H1 (cell line): ENCODE data around the gene TBC1D30. TPM values are rescaled to one million over a fixed set of nuclear protein-coding genes. Genes with fewer than 3 reads are reported as not detected.

Source experiments
- CTCF ChIA-PET: fragments of 300-600 bp; sonication (Branson Sonifier 250); formaldehyde crosslinking; loops from one replicate; lab custom pipeline; 2021; ENCODE audit not compliant: partially characterized antibody; lab: Charles Lee
- POLR2A ChIA-PET: fragments of 300-600 bp; sonication (Branson Sonifier 250); formaldehyde crosslinking; loops from one replicate; lab custom pipeline; 2021; ENCODE audit warnings: inconsistent platforms; ENCODE audit not compliant: partially characterized antibody; lab: Charles Lee
- DNase-seq, 2 experiments: peaks; one replicate each; pipeline versions ENCODE4 v3.0.0 to v3.0.0-alpha.2; 2010 to 2022; ENCODE audit warnings: low spot score in 2 of 2, low read depth in 1 of 2, mixed read lengths in 1 of 2
- FAIRE-seq: peaks from 2 replicates; lab custom pipeline; 2011; peaks lifted over from hg19 to GRCh38; lab: Jason Lieb, UNC
- H2AFZ ChIP-seq: 2 replicates; pipeline ENCODE4 v1.8.1; 2012; ENCODE audit warnings: low read length, inconsistent platforms
- H2AK5ac ChIP-seq: 2 replicates; pipeline ENCODE4 v1.6.1; 2013; ENCODE audit warnings: low read depth, low read length
- H2BK120ac ChIP-seq: replicated peaks from 2 replicates; pipeline ENCODE3; 2013; ENCODE audit warnings: low read depth, low read length, inconsistent platforms
- H2BK12ac ChIP-seq: 2 replicates; pipeline ENCODE4 v1.6.1; 2013; ENCODE audit warnings: low read depth, low read length
- H2BK15ac ChIP-seq: 2 replicates; pipeline ENCODE4 v1.6.1; 2013; ENCODE audit warnings: low read length
- H2BK20ac ChIP-seq: 2 replicates; pipeline ENCODE4 v1.6.1; 2013; ENCODE audit warnings: low read length
- H2BK5ac ChIP-seq: 2 replicates; pipeline ENCODE4 v1.6.1; 2013; ENCODE audit warnings: low read depth, low read length
- H3K14ac ChIP-seq: 2 replicates; pipeline ENCODE4 v1.6.1; 2013; ENCODE audit warnings: inconsistent platforms; ENCODE audit not compliant: insufficient read length
- H3K18ac ChIP-seq: 2 replicates; pipeline ENCODE4 v1.6.1; 2013; ENCODE audit warnings: low read length; ENCODE audit errors: extremely low read depth
- H3K23ac ChIP-seq: 2 replicates; pipeline ENCODE4 v1.6.1; 2013; ENCODE audit warnings: inconsistent platforms; ENCODE audit not compliant: insufficient read length
- H3K23me2 ChIP-seq: 2 replicates; pipeline ENCODE4 v1.6.1; 2013; ENCODE audit warnings: low read depth, low read length
- H3K27ac ChIP-seq: 2 replicates; pipeline ENCODE4 v1.6.1; 2011; ENCODE audit warnings: low read depth, low read length, inconsistent platforms
- H3K27me3 ChIP-seq, 4 experiments: replicated peaks in 1 of 4; 1 replicate in 1 of 4; 2 replicates in 3 of 4; pipeline versions ENCODE4 v1.6.1 to v1.8.1; 2011 to 2013; ENCODE audit warnings: low read length in 3 of 4, mild to moderate bottlenecking in 3 of 4, inconsistent platforms in 2 of 4, mixed read lengths in 2 of 4, moderate library complexity in 1 of 4; ENCODE audit not compliant: control insufficient read depth in 3 of 4, insufficient read depth in 3 of 4; ENCODE audit errors: extremely low read depth in 1 of 4
- H3K36me3 ChIP-seq, 4 experiments: 2 replicates each; pipeline versions ENCODE4 v1.6.1 to v1.8.1; 2011 to 2013; ENCODE audit warnings: mild to moderate bottlenecking in 4 of 4, low read length in 3 of 4, moderate library complexity in 2 of 4, control low read depth in 1 of 4, inconsistent platforms in 1 of 4; ENCODE audit not compliant: insufficient read depth in 4 of 4, control insufficient read depth in 2 of 4
- H3K4ac ChIP-seq: replicated peaks from 2 replicates; pipeline ENCODE3; 2013; ENCODE audit warnings: low read length, low read depth, mixed read lengths, inconsistent platforms; ENCODE audit not compliant: insufficient read length
- H3K4me1 ChIP-seq, 4 experiments: replicated peaks in 1 of 4; 1 replicate in 1 of 4; 2 replicates in 3 of 4; pipeline versions ENCODE4 v1.6.1 to v1.8.1; 2011 to 2013; ENCODE audit warnings: low read length in 3 of 4, inconsistent platforms in 2 of 4, mixed read lengths in 1 of 4; ENCODE audit not compliant: insufficient read depth in 4 of 4, control insufficient read depth in 3 of 4
- H3K4me2 ChIP-seq, 2 experiments: 2 replicates each; pipeline versions ENCODE4 v1.6.1 to v1.8.1; 2011 to 2013; ENCODE audit warnings: low read depth in 2 of 2, low read length in 2 of 2, control low read depth in 1 of 2, inconsistent platforms in 1 of 2, mild to moderate bottlenecking in 1 of 2; ENCODE audit not compliant: insufficient read depth in 1 of 2
- H3K4me3 ChIP-seq, 4 experiments: fragments of 200-600, 300-600 bp in 1 of 4; sonication (generic), shearing (Covaris generic), sonication (Bioruptor Twin) in 1 of 4; 2 replicates each; pipeline versions ENCODE4 v1.5.1 to v1.8.1; 2011 to 2016; ENCODE audit warnings: low read length in 4 of 4, low read depth in 3 of 4, control low read depth in 2 of 4, inconsistent platforms in 2 of 4, mild to moderate bottlenecking in 2 of 4, mixed read lengths in 1 of 4, moderate library complexity in 1 of 4; ENCODE audit not compliant: insufficient read depth in 2 of 4; ENCODE audit errors: extremely low read depth in 1 of 4
- H3K56ac ChIP-seq: replicated peaks from 2 replicates; pipeline ENCODE3; 2013; ENCODE audit warnings: low read depth, mild to moderate bottlenecking, mixed read lengths, low read length, inconsistent platforms; ENCODE audit not compliant: insufficient read length
- H3K79me1 ChIP-seq: 2 replicates; pipeline ENCODE4 v1.6.1; 2013; ENCODE audit warnings: low read depth, low read length, control low read depth
- H3K79me2 ChIP-seq, 2 experiments: 2 replicates each; pipeline versions ENCODE4 v1.6.1 to v1.8.1; 2012 to 2013; ENCODE audit warnings: low read length in 2 of 2, mild to moderate bottlenecking in 2 of 2, inconsistent platforms in 1 of 2; ENCODE audit not compliant: insufficient read depth in 2 of 2, control insufficient read depth in 1 of 2
- H3K9ac ChIP-seq, 4 experiments: replicated peaks in 1 of 4; 1 replicate in 1 of 4; 2 replicates in 3 of 4; pipeline versions ENCODE4 v1.6.1 to v1.8.1; 2011 to 2013; ENCODE audit warnings: low read depth in 3 of 4, low read length in 3 of 4, control low read depth in 2 of 4, mild to moderate bottlenecking in 2 of 4, moderate library complexity in 2 of 4, inconsistent platforms in 1 of 4; ENCODE audit errors: extremely low read depth in 1 of 4
- H3K9me3 ChIP-seq, 2 experiments: 2 replicates each; pipeline versions ENCODE4 v1.6.1 to v1.8.1; 2012 to 2013; ENCODE audit warnings: mild to moderate bottlenecking in 2 of 2, moderate library complexity in 2 of 2, control low read depth in 1 of 2, inconsistent platforms in 1 of 2, low read depth in 1 of 2, low read length in 1 of 2, mixed read lengths in 1 of 2; ENCODE audit not compliant: insufficient read depth in 2 of 2
- H4K20me1 ChIP-seq, 2 experiments: replicated peaks in 1 of 2; 2 replicates each; pipeline versions ENCODE3 to v1.8.1; 2011 to 2013; ENCODE audit warnings: inconsistent platforms in 2 of 2, low read length in 2 of 2, mild to moderate bottlenecking in 1 of 2; ENCODE audit not compliant: insufficient read depth in 2 of 2, control insufficient read depth in 1 of 2
- H4K5ac ChIP-seq: 2 replicates; pipeline ENCODE4 v1.6.1; 2013; ENCODE audit warnings: low read length, low read depth, mixed read lengths, inconsistent platforms; ENCODE audit not compliant: insufficient read length
- H4K8ac ChIP-seq: 2 replicates; pipeline ENCODE4 v1.8.0; 2013; ENCODE audit warnings: mild to moderate bottlenecking, moderate library complexity, low read length, inconsistent platforms; ENCODE audit not compliant: insufficient read depth; ENCODE audit errors: extremely low read depth
- H4K91ac ChIP-seq: replicated peaks from 2 replicates; pipeline ENCODE3; 2013; ENCODE audit warnings: low read length, mixed read lengths, inconsistent platforms; ENCODE audit not compliant: insufficient read length
- CHD1 ChIP-seq: IDR thresholded peaks from 2 replicates; pipeline ENCODE4 v1.6.1; 2012; ENCODE audit warnings: low read depth, low read length, improper control_type of control experiment
- GTF2F1 ChIP-seq: IDR thresholded peaks from 2 replicates; pipeline ENCODE4 v1.6.1; 2012; ENCODE audit warnings: low read depth, low read length, improper control_type of control experiment, borderline replicate concordance
- HDAC6 ChIP-seq: IDR thresholded peaks from one replicate; pipeline ENCODE4 v1.7.1; 2012; ENCODE audit warnings: low read depth, mild to moderate bottlenecking, inconsistent platforms, low read length, moderate library complexity
- SIN3A ChIP-seq, 2 experiments: IDR thresholded peaks in 1 of 2; conservative IDR thresholded peaks in 1 of 2; 2 replicates each; pipeline ENCODE4 v1.6.1; 2011 to 2012; ENCODE audit warnings: low read length in 2 of 2, improper control_type of control experiment in 1 of 2, low read depth in 1 of 2, mild to moderate bottlenecking in 1 of 2
- SP4 ChIP-seq: IDR thresholded peaks from 2 replicates; pipeline ENCODE4 v1.6.1; 2012; ENCODE audit warnings: low read length, inconsistent platforms
- TAF7 ChIP-seq: optimal IDR thresholded peaks from 2 replicates; pipeline ENCODE3; 2011; ENCODE audit warnings: low read depth, mild to moderate bottlenecking, inconsistent platforms, low read length, moderate library complexity, borderline replicate concordance
- TEAD4 ChIP-seq: IDR thresholded peaks from 2 replicates; pipeline ENCODE4 v1.6.1; 2012; ENCODE audit warnings: low read depth, low read length, inconsistent platforms, mixed read lengths
- WGBS, 2 experiments: shearing (Covaris generic) in 1 of 2; methylation state at CpG; one replicate each; pipeline versions ENCODE4 v1.1.6 to v1.1.7; 2013 to 2015; ENCODE audit warnings: low lambda C conversion rate in 2 of 2, mixed read lengths in 2 of 2, inconsistent platforms in 1 of 2, low coverage in 1 of 2, missing lambda C conversion rate in 1 of 2; ENCODE audit not compliant: insufficient replicate concordance in 2 of 2, insufficient coverage in 1 of 2, insufficient read length in 1 of 2; ENCODE audit errors: extremely low coverage in 1 of 2, missing lambda C conversion rate in 1 of 2; 5-methylcytosine and 5-hydroxymethylcytosine counted together
- polyA plus RNA-seq, 7 experiments: library from polyadenylated mRNA; depleted of rRNA in 3 of 7; stranded (reverse) in 5 of 7; unstranded in 2 of 7; fragments of >200 nt in 5 of 7; fragments of 200-250 nt in 2 of 7; gene quantifications; 1 replicate in 5 of 7; 2 replicates in 1 of 7; 4 replicates in 1 of 7; pipeline versions ENCODE4 v1.2.1 to v1.2.3, GENCODE V29; 2011 to 2013; ENCODE audit warnings: missing spikeins in 2 of 7, mixed read lengths in 2 of 7
- total RNA-seq: library from RNA; stranded (reverse); fragmentation: NEBNext Ultra II Directional; extraction: Animal tissue kit (Norgen Biotek cat#: 25700); gene quantifications from 2 replicates; pipeline ENCODE4 v1.2.1, GENCODE V29; 2021

TBC1D30 gene
- total and polyA plus RNA-seq, 2 of the 8 experiments (the other 6 are each of a cell fraction or from before 2014, with no cell fraction given) = 2.8 to 5.5 TPM

GRCh38 chr12:64864319-64864718 is 39.9 kb downstream of the TBC1D30 start:
- no peaks in the 10 kb centered on the region for H3K79me2 ChIP-seq
- no peak overlapping the region for H2BK120ac ChIP-seq
- POLR2A ChIA-PET = interaction anchor here (0.9 kb wide), 1 partner anchor 10 kb away, joined by 3 read pairs; no protein-coding TSS in a partner anchor
- no peak overlapping the region for H3K9ac ChIP-seq
- H3K14ac ChIP-seq = no peak overlapping the region
- H2BK5ac ChIP-seq = no peak overlapping the region
- H2AFZ ChIP-seq = no peak overlapping the region
- H3K4me1 ChIP-seq = peaks cover 0 to 4% (median under 1%) of the 10 kb centered on the region in 4 experiments; a peak in 2 of 7 replicates
- H3K79me1 ChIP-seq = no peaks in the 10 kb centered on the region
- no peak overlapping the region for H4K5ac ChIP-seq
- H3K23ac ChIP-seq = no peak overlapping the region
- H3K27ac ChIP-seq = no peak overlapping the region
- FAIRE-seq = peak; percentile 42
- H2BK15ac ChIP-seq = no peak overlapping the region
- H3K27me3 ChIP-seq = no peaks in the 10 kb centered on the region
- no peak overlapping the region for H3K4me2 ChIP-seq
- TF ChIP-seq SIN3A (conservative IDR thresholded peaks at IDR 0.05 in 1 of 2, IDR thresholded peaks at IDR 0.05 in 1 of 2; ENCODE audit: low read depth in 1 of 2, low read length in 2 of 2) (no peak), TAF7 (no peak), CHD1 (no peak), GTF2F1 (no peak), TEAD4 (no peak), SP4 (no peak), HDAC6 (no peak)
- TF ChIP-seq, all 59 proteins: peak for 0
- Histone ChIP-seq H3K9me3 (no peaks in the 10 kb centered on the region), H3K4me3 (no peak overlapping the region), H3K36me3 (no peaks in the 10 kb centered on the region), H3K18ac (no peak overlapping the region), H3K56ac (no peak overlapping the region), H4K91ac (no peak overlapping the region), H2AK5ac (no peak overlapping the region), H3K4ac (no peak overlapping the region), H2BK12ac (no peak overlapping the region), H3K23me2 (no peaks in the 10 kb centered on the region), H2BK20ac (no peak overlapping the region), H4K8ac (no peak overlapping the region), H4K20me1 (no peaks in the 10 kb centered on the region)
- CTCF ChIA-PET = interaction anchor here (2.5 to 2.8 kb wide), 3 partner anchors 18 to 63 kb away, joined by 6 to 12 read pairs (median 11); no protein-coding TSS in a partner anchor
- no peak for DNase-seq
- WGBS, 2 experiments = 48% methylated on average over 5 of the region's 5 CpGs; no CpG with 5 or more reads in 1 of the 2 experiments
